Measurements from ENCODE around the gene MRGPRF. TPM values are rescaled to one million over a fixed set of nuclear protein-coding genes. Genes with fewer than 3 reads are reported as not detected.

The MRGPRF gene
- total RNA-seq, 1 donor from 2014 or later = not detected

Other genes starting within 250 kb of the MRGPRF start
- gene CPT1A, start 171.3 kb downstream of the MRGPRF start, total RNA-seq = 31.9 and 67.0 TPM in 2 replicates
- gene MRPL21, start 109.4 kb downstream of the MRGPRF start, total RNA-seq = 47.5 and 76.8 TPM in 2 replicates
- gene IGHMBP2, start 109.4 kb downstream of the MRGPRF start, total RNA-seq = 12.9 and 17.7 TPM in 2 replicates
- gene MRGPRD, start 32.3 kb downstream of the MRGPRF start, total RNA-seq = not detected in 2 replicates
- gene TPCN2, start 35.7 kb upstream of the MRGPRF start, total RNA-seq = 7.8 and 19.7 TPM in 2 replicates
- gene SMIM38, start 142.7 kb upstream of the MRGPRF start, total RNA-seq = not detected in 2 replicates